GM12891 (cell line): Measurements from ENCODE around the gene ATG7.

Experiments
- POLR2A ChIP-seq: IDR thresholded peaks from 2 replicates; pipeline ENCODE4 v1.6.1; 2011; ENCODE audit warnings: low read depth, low read length, control low read depth
- POLR2AphosphoS5 ChIP-seq: IDR thresholded peaks from 2 replicates; pipeline ENCODE4 v1.6.1; 2011; ENCODE audit warnings: low read depth, low read length, control low read depth
- POU2F2 ChIP-seq: IDR thresholded peaks from 2 replicates; pipeline ENCODE4 v1.6.1; 2011; ENCODE audit warnings: low read depth, mild to moderate bottlenecking, control low read depth, low read length, moderate library complexity

GRCh38 chr3:11605398-11605797 is 333.2 kb downstream of the ATG7 start:
- TF ChIP-seq POLR2AphosphoS5 (no peak), POLR2A (no peak), POU2F2 (no peak)
